ENCODE results near the gene GMEB1.
A peak's percentile ranks its signal among the peaks of the same experiment; 100 is the strongest.
"Not testable (repeated sequence)": the region's sequence is repeated elsewhere in the genome, so short reads cannot be mapped to it uniquely, and the experiment has no call there.

Gene GMEB1

GRCh38 chr1:28668191-28668955 is at the start of gene GMEB1:
Gene GMEB1, plus strand, starts transcription at chr1:28668784. Its CDS starts 14,829 bp downstream, at chr1:28683613.
- peak; percentile 90 for DNase-seq

GRCh38 chr1:28631713-28632112 is 36.9 kb upstream of the GMEB1 start:
- DNase-seq, result no peak

- DNase-seq, result no peak
These were observed 36.0 kb upstream of the GMEB1 start for GRCh38 chr1:28632560-28632959.

- peak; percentile 42 for DNase-seq
These were observed 27.8 kb upstream of the GMEB1 start for GRCh38 chr1:28640766-28641165.

GRCh38 chr1:28642056-28642846 is 26.3 kb upstream of the GMEB1 start:
- no peak for DNase-seq

- peak; percentile 96 for DNase-seq
These were observed 25.5 kb upstream of the GMEB1 start, which contains the start of gene TAF12 for GRCh38 chr1:28642847-28643635. Gene TAF12, minus strand, starts transcription at chr1:28643067. Its CDS starts 20,986 bp downstream, at chr1:28622081.

- no peak for DNase-seq
These were observed 24.1 kb upstream of the GMEB1 start for GRCh38 chr1:28644494-28644893.

- not testable (repeated sequence) for DNase-seq
These were observed 23.2 kb upstream of the GMEB1 start for GRCh38 chr1:28645406-28645805.

- DNase-seq, result no peak
These were observed 22.5 kb upstream of the GMEB1 start for GRCh38 chr1:28646040-28646439.

- peak; percentile 95 for DNase-seq
These were observed 20.5 kb upstream of the GMEB1 start for GRCh38 chr1:28648008-28648473.

GRCh38 chr1:28648474-28649198 is 19.9 kb upstream of the GMEB1 start, which contains the start of gene RNU11:
Gene RNU11, plus strand, starts transcription at chr1:28648600.
- DNase-seq, result peak; percentile 96

- DNase-seq, result not testable (repeated sequence)
These were observed 15.5 kb upstream of the GMEB1 start for GRCh38 chr1:28653063-28653462.

GRCh38 chr1:28653870-28654269 is 14.7 kb upstream of the GMEB1 start:
- not testable (repeated sequence) for DNase-seq

GRCh38 chr1:28655448-28656311 is 12.9 kb upstream of the GMEB1 start:
- not testable (repeated sequence) for DNase-seq

- DNase-seq, result no peak
These were observed 12.2 kb upstream of the GMEB1 start for GRCh38 chr1:28656335-28656734.

- DNase-seq, result no peak
These were observed 4.6 kb upstream of the GMEB1 start for GRCh38 chr1:28663871-28664470.

GRCh38 chr1:28666806-28667205 is 1.8 kb upstream of the GMEB1 start:
- no peak for DNase-seq

GRCh38 chr1:28668956-28669723 is 556 bp downstream of the GMEB1 start:
- peak; percentile 40 for DNase-seq

GRCh38 chr1:28671254-28671780 is 2.7 kb downstream of the GMEB1 start:
- DNase-seq, result no peak

GRCh38 chr1:28672971-28673370 is 4.4 kb downstream of the GMEB1 start:
- not testable (repeated sequence) for DNase-seq
